Measurements from ENCODE around the gene LPCAT3.

LPCAT3 gene

GRCh38 chr12:7001921-7002591 lies 16.2 kb downstream of the LPCAT3 start:
- H3K9ac ChIP-seq (ENCODE audit: low read length) = no peak overlapping the region
- H3K9me3 ChIP-seq (ENCODE audit: control insufficient read depth, insufficient read depth, low read depth, low read length) = no peaks in the 10 kb centered on the region

GRCh38 chr12:6998715-6999451 lies 19.4 kb downstream of the LPCAT3 start:
- no peak overlapping the region for H3K4me3 ChIP-seq (ENCODE audit: low read depth, low read length)
- H3K9me3 ChIP-seq (ENCODE audit: control insufficient read depth, insufficient read depth, low read depth, low read length) = no peaks in the 10 kb centered on the region
- H3K27me3 ChIP-seq (ENCODE audit: control insufficient read depth, insufficient read depth, low read length) = no peaks in the 10 kb centered on the region
- peaks cover 25% of the 10 kb centered on the region for H3K36me3 ChIP-seq (ENCODE audit: control insufficient read depth, insufficient read depth, low read length)
- no peak overlapping the region for H3K9ac ChIP-seq (ENCODE audit: low read length)
- no peak overlapping the region for H3K27ac ChIP-seq (ENCODE audit: low read depth, low read length)
- no peaks in the 10 kb centered on the region; the same call in 1 of the 2 replicates for H3K4me1 ChIP-seq (ENCODE audit: control insufficient read depth, insufficient read depth, low read length)

More at GRCh38 chr12:7001921-7002591, 16.2 kb downstream of the LPCAT3 start:
- Histone ChIP-seq H3K36me3 (ENCODE audit: control insufficient read depth, insufficient read depth, low read length) (peaks cover 23% of the 10 kb centered on the region), H3K27ac (ENCODE audit: low read depth, low read length) (no peak overlapping the region), H3K4me3 (ENCODE audit: low read depth, low read length) (no peak overlapping the region), H3K27me3 (ENCODE audit: control insufficient read depth, insufficient read depth, low read length) (no peaks in the 10 kb centered on the region), H3K4me1 (ENCODE audit: control insufficient read depth, insufficient read depth, low read length) (no peaks in the 10 kb centered on the region)

- H3K4me3 ChIP-seq (ENCODE audit: low read depth, low read length) = no peak overlapping the region
- H3K9me3 ChIP-seq (ENCODE audit: control insufficient read depth, insufficient read depth, low read depth, low read length) = no peaks in the 10 kb centered on the region
- H3K36me3 ChIP-seq (ENCODE audit: control insufficient read depth, insufficient read depth, low read length) = peaks cover 23% of the 10 kb centered on the region
Measured at GRCh38 chr12:6996040-6996441, 22.2 kb downstream of the LPCAT3 start.

GRCh38 chr12:6987956-6988553 lies 30.2 kb downstream of the LPCAT3 start:
- Histone ChIP-seq H3K27me3 (ENCODE audit: control insufficient read depth, insufficient read depth, low read length) (no peaks in the 10 kb centered on the region), H3K27ac (ENCODE audit: low read depth, low read length) (no peak overlapping the region), H3K4me1 (ENCODE audit: control insufficient read depth, insufficient read depth, low read length) (no peaks in the 10 kb centered on the region), H3K9ac (ENCODE audit: low read length) (no peak overlapping the region), H3K9me3 (ENCODE audit: control insufficient read depth, insufficient read depth, low read depth, low read length) (no peaks in the 10 kb centered on the region), H3K4me3 (ENCODE audit: low read depth, low read length) (no peak overlapping the region), H3K36me3 (ENCODE audit: control insufficient read depth, insufficient read depth, low read length) (peaks cover 22% of the 10 kb centered on the region)

More at GRCh38 chr12:6996040-6996441, 22.2 kb downstream of the LPCAT3 start:
- H3K27me3 ChIP-seq (ENCODE audit: control insufficient read depth, insufficient read depth, low read length) = no peaks in the 10 kb centered on the region
- H3K27ac ChIP-seq (ENCODE audit: low read depth, low read length) = no peak overlapping the region
- no peak overlapping the region for H3K9ac ChIP-seq (ENCODE audit: low read length)
- H3K4me1 ChIP-seq (ENCODE audit: control insufficient read depth, insufficient read depth, low read length) = no peaks in the 10 kb centered on the region; the same call in 1 of the 2 replicates

GRCh38 chr12:6982532-6982931 lies 35.7 kb downstream of the LPCAT3 start:
- H3K4me3 ChIP-seq (ENCODE audit: low read depth, low read length) = no peak overlapping the region
- no peaks in the 10 kb centered on the region for H3K27me3 ChIP-seq (ENCODE audit: control insufficient read depth, insufficient read depth, low read length)
- no peak overlapping the region for H3K27ac ChIP-seq (ENCODE audit: low read depth, low read length)
- H3K9me3 ChIP-seq (ENCODE audit: control insufficient read depth, insufficient read depth, low read depth, low read length) = no peaks in the 10 kb centered on the region
- peaks cover 57% of the 10 kb centered on the region for H3K36me3 ChIP-seq (ENCODE audit: control insufficient read depth, insufficient read depth, low read length)
- H3K9ac ChIP-seq (ENCODE audit: low read length) = peak overlapping the region; percentile 33
- H3K4me1 ChIP-seq (ENCODE audit: control insufficient read depth, insufficient read depth, low read length) = no peaks in the 10 kb centered on the region

GRCh38 chr12:6981152-6982052 lies 36.9 kb downstream of the LPCAT3 start:
- peaks cover 64% of the 10 kb centered on the region for H3K36me3 ChIP-seq (ENCODE audit: control insufficient read depth, insufficient read depth, low read length)
- H3K4me3 ChIP-seq (ENCODE audit: low read depth, low read length) = no peak overlapping the region
- H3K27ac ChIP-seq (ENCODE audit: low read depth, low read length) = no peak overlapping the region
- H3K9ac ChIP-seq (ENCODE audit: low read length) = no peak overlapping the region
- H3K9me3 ChIP-seq (ENCODE audit: control insufficient read depth, insufficient read depth, low read depth, low read length) = no peaks in the 10 kb centered on the region
- H3K27me3 ChIP-seq (ENCODE audit: control insufficient read depth, insufficient read depth, low read length) = no peaks in the 10 kb centered on the region
- H3K4me1 ChIP-seq (ENCODE audit: control insufficient read depth, insufficient read depth, low read length) = no peaks in the 10 kb centered on the region

GRCh38 chr12:6980740-6981139 lies 37.5 kb downstream of the LPCAT3 start:
- no peak overlapping the region for H3K9ac ChIP-seq (ENCODE audit: low read length)
- no peaks in the 10 kb centered on the region for H3K4me1 ChIP-seq (ENCODE audit: control insufficient read depth, insufficient read depth, low read length)
- H3K4me3 ChIP-seq (ENCODE audit: low read depth, low read length) = no peak overlapping the region
- no peaks in the 10 kb centered on the region for H3K27me3 ChIP-seq (ENCODE audit: control insufficient read depth, insufficient read depth, low read length)
- H3K27ac ChIP-seq (ENCODE audit: low read depth, low read length) = no peak overlapping the region
- H3K9me3 ChIP-seq (ENCODE audit: control insufficient read depth, insufficient read depth, low read depth, low read length) = no peaks in the 10 kb centered on the region
- peaks cover 70% of the 10 kb centered on the region for H3K36me3 ChIP-seq (ENCODE audit: control insufficient read depth, insufficient read depth, low read length)

GRCh38 chr12:6980075-6980474 lies 38.2 kb downstream of the LPCAT3 start:
- Histone ChIP-seq H3K4me1 (ENCODE audit: control insufficient read depth, insufficient read depth, low read length) (no peaks in the 10 kb centered on the region), H3K9me3 (ENCODE audit: control insufficient read depth, insufficient read depth, low read depth, low read length) (no peaks in the 10 kb centered on the region), H3K27ac (ENCODE audit: low read depth, low read length) (no peak overlapping the region), H3K9ac (ENCODE audit: low read length) (no peak overlapping the region), H3K4me3 (ENCODE audit: low read depth, low read length) (no peak overlapping the region), H3K36me3 (ENCODE audit: control insufficient read depth, insufficient read depth, low read length) (peaks cover 77% of the 10 kb centered on the region), H3K27me3 (ENCODE audit: control insufficient read depth, insufficient read depth, low read length) (no peaks in the 10 kb centered on the region)

GRCh38 chr12:6979453-6979852 lies 38.8 kb downstream of the LPCAT3 start:
- Histone ChIP-seq H3K36me3 (ENCODE audit: control insufficient read depth, insufficient read depth, low read length) (peaks cover 83% of the 10 kb centered on the region), H3K4me3 (ENCODE audit: low read depth, low read length) (no peak overlapping the region), H3K9ac (ENCODE audit: low read length) (no peak overlapping the region), H3K27me3 (ENCODE audit: control insufficient read depth, insufficient read depth, low read length) (no peaks in the 10 kb centered on the region), H3K9me3 (ENCODE audit: control insufficient read depth, insufficient read depth, low read depth, low read length) (no peaks in the 10 kb centered on the region), H3K4me1 (ENCODE audit: control insufficient read depth, insufficient read depth, low read length) (no peaks in the 10 kb centered on the region), H3K27ac (ENCODE audit: low read depth, low read length) (no peak overlapping the region)

- Histone ChIP-seq H3K4me1 (ENCODE audit: control insufficient read depth, insufficient read depth, low read length) (no peaks in the 10 kb centered on the region), H3K9ac (ENCODE audit: low read length) (no peak overlapping the region), H3K9me3 (ENCODE audit: control insufficient read depth, insufficient read depth, low read depth, low read length) (no peaks in the 10 kb centered on the region), H3K27ac (ENCODE audit: low read depth, low read length) (no peak overlapping the region), H3K4me3 (ENCODE audit: low read depth, low read length) (no peak overlapping the region), H3K36me3 (ENCODE audit: control insufficient read depth, insufficient read depth, low read length) (peaks cover 87% of the 10 kb centered on the region), H3K27me3 (ENCODE audit: control insufficient read depth, insufficient read depth, low read length) (no peaks in the 10 kb centered on the region)
Measured at GRCh38 chr12:6979021-6979420, 39.3 kb downstream of the LPCAT3 start.
